GM21825 (cell line): ENCODE data around the gene DNM3.
"Not testable (repeated sequence)": the region's sequence is repeated elsewhere in the genome, so short reads cannot be mapped to it uniquely, and the experiment has no call there.

Source experiments
- ATAC-seq: cut with Tn5 transposase; IDR thresholded peaks from one replicate; pipeline ENCODE4 v1.9.1; 2021; ENCODE audit warnings: mild to moderate bottlenecking, moderate library complexity; ENCODE audit not compliant: unreplicated experiment

The DNM3 gene

GRCh38 chr1:172269084-172269483, 427.8 kb downstream of the DNM3 start:
- ATAC-seq = no peak

DNA sequence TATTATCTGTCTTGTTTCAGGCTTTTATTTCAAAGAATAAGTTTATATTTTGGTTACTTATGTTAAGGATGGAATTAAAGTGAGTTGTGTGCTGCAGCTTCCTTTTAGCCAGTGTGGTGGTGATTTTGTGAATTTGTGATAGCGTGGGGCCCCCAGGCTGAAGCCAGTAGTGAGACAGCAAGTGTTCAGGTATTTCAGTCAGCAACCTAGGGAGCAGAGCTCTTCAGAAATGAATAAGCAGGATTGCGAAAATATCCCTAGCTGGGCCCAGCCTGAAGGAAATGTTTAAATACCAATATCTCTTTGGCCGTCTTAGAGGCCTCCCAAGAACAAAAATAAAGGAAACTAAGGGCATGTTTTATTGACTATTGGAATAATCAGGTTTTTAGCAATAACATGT, 428.3 kb downstream of the DNM3 start:
- no peak for ATAC-seq

DNA sequence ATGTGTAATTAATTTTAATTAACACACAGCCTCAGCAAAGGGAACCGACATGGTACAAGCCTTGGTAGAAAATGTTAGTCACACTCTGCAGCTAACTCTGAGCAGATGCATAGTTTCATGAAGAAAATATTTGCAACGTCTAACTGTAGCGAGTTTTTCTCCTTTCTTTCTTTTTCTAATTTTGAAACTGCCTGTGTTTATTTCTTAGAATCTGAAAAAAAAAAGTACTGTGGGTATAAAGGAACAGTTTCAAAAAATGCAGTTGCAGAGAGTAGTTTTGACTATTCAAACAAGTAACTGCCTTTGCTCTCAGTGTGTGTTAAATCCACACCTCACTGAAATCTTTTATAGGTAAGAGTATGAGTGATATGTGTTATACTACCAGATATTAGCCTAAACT, 429.3 kb downstream of the DNM3 start:
- ATAC-seq = no peak

- ATAC-seq = no peak
These were observed 430.8 kb downstream of the DNM3 start for GRCh38 chr1:172272087-172272486.

GRCh38 chr1:172273647-172274396, 432.5 kb downstream of the DNM3 start:
- no peak for ATAC-seq

- no peak for ATAC-seq
These were observed 434.2 kb downstream of the DNM3 start for GRCh38 chr1:172275478-172275877.

DNA sequence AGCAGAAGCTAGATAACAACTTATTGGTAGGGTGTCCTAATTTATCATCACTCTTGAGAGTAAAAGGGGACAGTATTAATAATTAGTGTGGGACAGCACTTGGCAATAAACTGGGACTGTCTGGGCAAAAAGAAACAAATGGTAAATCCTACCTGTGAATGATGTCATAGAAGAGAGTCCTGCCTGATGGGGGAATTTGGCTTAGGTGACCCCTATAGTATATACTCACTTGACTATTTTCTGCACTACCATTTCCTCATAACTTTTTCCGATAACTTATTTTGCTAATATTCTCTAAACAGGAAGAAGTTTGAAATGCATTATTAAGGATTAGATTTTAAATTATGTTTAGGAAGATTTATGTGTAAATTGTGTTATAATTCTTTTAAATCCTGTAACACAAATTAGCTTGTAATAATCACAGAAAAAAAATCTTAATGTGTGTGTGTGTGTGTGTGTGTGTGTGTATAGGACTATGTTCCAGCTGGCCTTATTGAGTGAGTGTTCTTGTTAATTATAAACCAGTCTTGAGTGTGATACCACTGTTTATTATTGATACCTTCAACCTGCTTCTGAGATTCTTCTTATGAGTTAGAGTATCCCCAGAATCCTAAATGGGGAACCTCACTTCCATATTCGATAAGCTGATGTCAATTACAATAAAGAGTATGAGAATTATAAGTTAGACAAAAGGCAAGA, 435.0 kb downstream of the DNM3 start:
- ATAC-seq = no peak

GRCh38 chr1:172277275-172277674, 436.0 kb downstream of the DNM3 start:
- no peak for ATAC-seq

DNA sequence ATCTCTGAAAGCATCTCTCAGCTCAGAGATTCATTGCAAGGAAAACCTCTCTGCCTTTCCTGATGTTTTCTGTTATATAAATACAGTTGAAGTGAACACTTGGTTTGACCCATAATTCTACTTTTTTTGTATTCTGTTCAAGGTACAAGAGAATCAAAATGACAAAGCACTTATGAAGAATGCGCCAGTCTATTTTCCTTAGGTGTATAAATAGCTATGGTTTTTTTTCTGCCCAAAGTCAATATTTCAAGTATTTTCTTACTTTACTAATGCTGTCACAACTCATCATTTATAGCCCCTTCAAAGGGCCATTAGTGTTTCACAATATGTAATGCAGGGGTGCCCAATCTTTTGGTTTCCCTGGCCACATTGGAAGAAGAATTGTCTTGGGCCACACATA, 436.7 kb downstream of the DNM3 start:
- ATAC-seq = no peak

- ATAC-seq = no peak
These were observed 437.2 kb downstream of the DNM3 start for GRCh38 chr1:172278478-172278877.

- no peak for ATAC-seq
These were observed 438.8 kb downstream of the DNM3 start for GRCh38 chr1:172279939-172280636.

DNA sequence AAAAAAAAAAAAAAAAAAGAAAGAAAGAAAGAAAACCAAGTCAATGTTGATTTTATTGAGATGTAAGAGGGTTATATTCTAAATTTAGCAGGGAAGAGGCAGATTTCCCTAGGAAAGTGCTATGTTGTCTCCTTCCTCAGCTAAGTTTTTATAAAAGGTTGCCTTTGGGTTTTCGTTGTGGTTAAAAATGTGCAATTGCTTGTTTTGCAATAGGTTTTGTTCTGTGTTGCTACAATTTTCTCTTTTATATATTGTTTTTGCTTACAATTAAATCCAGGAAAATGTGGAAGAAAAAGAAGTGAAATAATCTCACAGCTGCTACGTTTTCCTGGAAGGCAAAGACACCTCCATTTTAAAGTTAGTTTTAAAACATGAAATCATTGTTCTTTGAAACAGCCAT, 442.5 kb downstream of the DNM3 start:
- ATAC-seq = no peak

GRCh38 chr1:172286629-172287076, 445.4 kb downstream of the DNM3 start:
- ATAC-seq = no peak

GRCh38 chr1:172287208-172287607, 445.9 kb downstream of the DNM3 start:
- no peak for ATAC-seq

GRCh38 chr1:172288581-172288980, 447.3 kb downstream of the DNM3 start:
- no peak for ATAC-seq

- ATAC-seq = no peak
These were observed 448.1 kb downstream of the DNM3 start for GRCh38 chr1:172289448-172289847.

- no peak for ATAC-seq
These were observed 451.5 kb downstream of the DNM3 start for GRCh38 chr1:172292840-172293239.

GRCh38 chr1:172293429-172293828, 452.1 kb downstream of the DNM3 start:
- ATAC-seq = no peak

GRCh38 chr1:172298141-172298540, 456.8 kb downstream of the DNM3 start:
- no peak for ATAC-seq

GRCh38 chr1:172298911-172299310, 457.6 kb downstream of the DNM3 start:
- ATAC-seq = no peak

GRCh38 chr1:172299515-172299914, 458.2 kb downstream of the DNM3 start:
- no peak for ATAC-seq

- not testable (repeated sequence) for ATAC-seq
These were observed 466.2 kb downstream of the DNM3 start for GRCh38 chr1:172307508-172307907.
